DOHH2 (cell line): ENCODE measurements around the gene FADS6.

ENCODE experiments used
- EZH2phosphoT487 ChIP-seq: fragments of 200-600 bp; sonication (generic); IDR thresholded peaks from 2 replicates; pipeline ENCODE4 v1.6.1; 2017; ENCODE audit warnings: borderline replicate concordance, mild to moderate bottlenecking, antibody characterized with exemption, low read length, moderate library complexity, mixed read lengths
- TF ChIP-seq, protein P1 (sequence below): fragments of 200-600 bp; sonication (generic); IDR thresholded peaks from one replicate; pipeline ENCODE4 v1.5.1; 2014; ENCODE audit warnings: antibody characterized with exemption, mild to moderate bottlenecking, low read depth, low read length; ENCODE audit not compliant: poor library complexity, severe bottlenecking

DNA sequence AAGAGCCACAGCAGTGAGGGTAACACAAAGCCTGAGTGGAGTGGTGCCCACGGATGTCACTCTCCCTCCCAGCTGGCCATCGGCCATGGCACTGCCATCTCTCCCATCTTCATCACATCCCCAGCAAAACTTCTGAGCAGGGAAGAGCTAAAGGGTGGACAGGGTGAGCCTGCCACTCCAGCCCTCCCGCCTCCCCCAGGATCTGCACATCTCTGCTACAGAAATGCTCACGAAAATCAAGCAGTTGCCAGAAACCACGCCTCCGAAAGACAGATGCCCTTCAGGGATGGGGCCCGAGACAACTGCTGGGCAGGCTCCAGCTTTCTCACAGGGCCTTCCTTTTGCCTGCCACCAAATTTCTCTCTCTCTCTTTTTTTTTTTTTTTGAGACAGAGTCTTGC, 37.3 kb downstream of the FADS6 start:
- TF ChIP-seq, protein P1, sequence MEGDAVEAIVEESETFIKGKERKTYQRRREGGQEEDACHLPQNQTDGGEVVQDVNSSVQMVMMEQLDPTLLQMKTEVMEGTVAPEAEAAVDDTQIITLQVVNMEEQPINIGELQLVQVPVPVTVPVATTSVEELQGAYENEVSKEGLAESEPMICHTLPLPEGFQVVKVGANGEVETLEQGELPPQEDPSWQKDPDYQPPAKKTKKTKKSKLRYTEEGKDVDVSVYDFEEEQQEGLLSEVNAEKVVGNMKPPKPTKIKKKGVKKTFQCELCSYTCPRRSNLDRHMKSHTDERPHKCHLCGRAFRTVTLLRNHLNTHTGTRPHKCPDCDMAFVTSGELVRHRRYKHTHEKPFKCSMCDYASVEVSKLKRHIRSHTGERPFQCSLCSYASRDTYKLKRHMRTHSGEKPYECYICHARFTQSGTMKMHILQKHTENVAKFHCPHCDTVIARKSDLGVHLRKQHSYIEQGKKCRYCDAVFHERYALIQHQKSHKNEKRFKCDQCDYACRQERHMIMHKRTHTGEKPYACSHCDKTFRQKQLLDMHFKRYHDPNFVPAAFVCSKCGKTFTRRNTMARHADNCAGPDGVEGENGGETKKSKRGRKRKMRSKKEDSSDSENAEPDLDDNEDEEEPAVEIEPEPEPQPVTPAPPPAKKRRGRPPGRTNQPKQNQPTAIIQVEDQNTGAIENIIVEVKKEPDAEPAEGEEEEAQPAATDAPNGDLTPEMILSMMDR: no peak
- TF ChIP-seq EZH2phosphoT487: no peak
